ENCODE results near the gene C1QL4.

DNA sequence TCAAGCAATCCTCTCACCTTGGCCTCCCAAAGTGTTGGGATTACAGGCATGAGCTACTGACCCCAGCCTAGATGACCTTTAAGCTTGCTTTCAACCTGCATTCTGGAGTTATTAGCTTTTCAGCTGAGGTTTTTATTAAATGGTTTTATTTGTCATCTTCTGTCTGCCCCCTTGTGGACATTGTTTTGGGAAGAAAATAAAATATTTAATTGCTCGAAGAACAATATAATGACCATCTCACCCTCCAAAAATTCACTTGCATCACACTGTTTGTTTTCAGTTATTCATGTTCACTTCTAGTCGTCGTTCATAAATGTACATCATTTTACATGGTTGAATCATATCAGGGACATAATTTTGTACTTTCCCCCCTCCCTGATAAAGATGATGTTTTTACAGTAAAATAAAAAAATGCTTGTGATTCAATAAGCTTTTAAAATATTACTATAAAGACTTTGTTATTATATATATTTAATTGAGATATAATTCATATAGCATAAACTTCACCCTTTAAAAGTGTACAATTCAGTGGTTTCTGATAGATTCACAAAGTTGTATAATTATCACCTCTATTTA is 20.2 kb upstream of the C1QL4 start:
- TF ChIP-seq YY1 (IDR thresholded peaks at IDR 0.05; ENCODE audit: insufficient read depth, insufficient read length) = no peak
- TF ChIP-seq ZNF274 (IDR thresholded peaks at IDR 0.05; ENCODE audit: low read depth, low read length) = no peak

Data from NT2/D1 (cell line).